ENCODE measurements around the gene GOLGA6D.
"Not testable (repeated sequence)": the region's sequence is repeated elsewhere in the genome, so short reads cannot be mapped to it uniquely, and the experiment has no call there.

GOLGA6D gene

DNA sequence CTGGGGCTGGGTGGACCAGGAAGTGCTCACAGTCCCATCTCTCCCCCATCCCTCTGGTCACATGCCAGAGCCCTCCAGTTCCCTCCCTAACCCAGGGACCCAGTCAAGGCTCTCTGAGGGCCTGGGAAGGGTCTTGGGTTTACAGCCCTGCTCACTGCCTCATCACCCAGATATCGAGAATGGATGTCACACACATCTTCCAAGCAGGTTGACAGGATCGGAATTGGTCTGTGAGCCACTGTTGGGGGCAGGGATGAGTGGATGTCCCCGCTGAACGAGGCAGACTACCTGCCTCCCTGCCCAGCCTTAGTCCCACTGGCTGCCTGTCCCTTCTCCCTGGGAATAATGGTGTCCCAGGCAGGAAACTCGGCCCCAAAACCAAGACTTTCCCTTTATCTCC, 44.5 kb upstream of the GOLGA6D start:
- DNase-seq (ENCODE audit: low read depth) = no peak
- TF ChIP-seq, protein P1, sequence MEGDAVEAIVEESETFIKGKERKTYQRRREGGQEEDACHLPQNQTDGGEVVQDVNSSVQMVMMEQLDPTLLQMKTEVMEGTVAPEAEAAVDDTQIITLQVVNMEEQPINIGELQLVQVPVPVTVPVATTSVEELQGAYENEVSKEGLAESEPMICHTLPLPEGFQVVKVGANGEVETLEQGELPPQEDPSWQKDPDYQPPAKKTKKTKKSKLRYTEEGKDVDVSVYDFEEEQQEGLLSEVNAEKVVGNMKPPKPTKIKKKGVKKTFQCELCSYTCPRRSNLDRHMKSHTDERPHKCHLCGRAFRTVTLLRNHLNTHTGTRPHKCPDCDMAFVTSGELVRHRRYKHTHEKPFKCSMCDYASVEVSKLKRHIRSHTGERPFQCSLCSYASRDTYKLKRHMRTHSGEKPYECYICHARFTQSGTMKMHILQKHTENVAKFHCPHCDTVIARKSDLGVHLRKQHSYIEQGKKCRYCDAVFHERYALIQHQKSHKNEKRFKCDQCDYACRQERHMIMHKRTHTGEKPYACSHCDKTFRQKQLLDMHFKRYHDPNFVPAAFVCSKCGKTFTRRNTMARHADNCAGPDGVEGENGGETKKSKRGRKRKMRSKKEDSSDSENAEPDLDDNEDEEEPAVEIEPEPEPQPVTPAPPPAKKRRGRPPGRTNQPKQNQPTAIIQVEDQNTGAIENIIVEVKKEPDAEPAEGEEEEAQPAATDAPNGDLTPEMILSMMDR (IDR thresholded peaks at IDR 0.05; ENCODE audit: control insufficient read depth, extremely low read depth, insufficient read depth) = no peak
- H3K4me3 ChIP-seq (ENCODE audit: low read depth, low read length) = no peak overlapping the region

DNA sequence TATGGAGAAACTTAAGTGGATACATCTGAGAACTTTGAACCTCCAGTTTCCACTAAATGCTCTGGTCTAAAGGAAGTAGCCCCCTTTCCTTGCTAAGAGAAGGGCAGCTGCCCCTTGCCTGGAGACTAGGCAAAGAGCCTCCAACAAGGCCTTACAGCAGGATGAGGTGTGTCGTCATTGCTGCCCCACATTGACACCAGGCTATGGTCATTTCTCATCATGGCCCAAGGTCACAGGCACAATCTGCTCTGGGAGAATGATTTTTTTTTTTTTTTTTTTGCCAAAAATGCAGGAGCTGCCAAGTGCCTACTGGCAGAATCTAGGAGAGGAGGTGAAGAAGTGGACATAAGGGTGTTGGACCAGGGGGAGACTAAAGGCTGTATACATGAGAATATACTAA, 36.9 kb upstream of the GOLGA6D start:
- DNase-seq (ENCODE audit: low read depth) = not testable (repeated sequence)

DNA sequence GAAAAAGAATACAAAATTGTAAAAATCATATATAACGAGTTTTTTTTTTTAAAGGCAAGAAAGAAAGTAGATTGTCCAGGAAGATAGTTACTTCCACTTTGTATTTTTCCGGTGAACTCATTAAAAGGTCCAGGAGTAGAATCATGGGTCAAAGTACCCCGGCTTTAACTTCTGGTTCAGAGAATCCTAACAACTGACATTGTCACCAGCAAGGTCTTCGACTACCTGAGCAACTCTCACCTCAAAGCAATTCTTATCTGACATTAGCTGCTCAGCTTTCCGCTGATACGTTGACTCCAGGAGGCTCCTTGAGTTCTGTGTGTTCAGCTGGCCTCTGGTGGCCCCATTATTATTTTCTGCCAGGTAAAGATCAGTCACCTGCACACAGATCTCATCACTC, 33.6 kb upstream of the GOLGA6D start:
- not testable (repeated sequence) for DNase-seq (ENCODE audit: low read depth); H3K4me3 ChIP-seq (ENCODE audit: low read depth, low read length)

More for the DNA sequence above, 36.9 kb upstream of the GOLGA6D start:
- not testable (repeated sequence) for H3K4me3 ChIP-seq (ENCODE audit: low read depth, low read length)

DNA sequence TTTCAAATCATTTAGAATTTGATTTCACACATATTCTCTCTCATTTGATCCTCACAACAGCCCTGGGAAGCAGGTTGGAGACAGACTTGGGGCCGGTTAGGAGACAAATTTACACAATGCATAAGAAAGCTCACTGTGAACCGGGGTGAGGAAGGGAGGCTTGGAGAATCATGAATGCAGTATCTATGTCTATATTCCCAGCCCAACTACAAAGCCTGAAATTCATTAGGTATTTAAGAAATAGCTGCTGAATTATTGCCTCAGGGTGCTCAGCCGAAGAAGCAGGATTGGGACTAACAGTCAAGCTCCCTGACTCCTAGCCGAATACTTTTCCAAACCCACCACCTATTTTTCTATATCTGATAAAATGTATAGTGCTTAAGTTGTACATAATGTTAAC, 32.9 kb upstream of the GOLGA6D start:
- TF ChIP-seq, protein P1 (IDR thresholded peaks at IDR 0.05; ENCODE audit: control insufficient read depth, extremely low read depth, insufficient read depth) = no peak
- no peak overlapping the region for H3K4me3 ChIP-seq (ENCODE audit: low read depth, low read length)
- no peak for DNase-seq (ENCODE audit: low read depth)

DNA sequence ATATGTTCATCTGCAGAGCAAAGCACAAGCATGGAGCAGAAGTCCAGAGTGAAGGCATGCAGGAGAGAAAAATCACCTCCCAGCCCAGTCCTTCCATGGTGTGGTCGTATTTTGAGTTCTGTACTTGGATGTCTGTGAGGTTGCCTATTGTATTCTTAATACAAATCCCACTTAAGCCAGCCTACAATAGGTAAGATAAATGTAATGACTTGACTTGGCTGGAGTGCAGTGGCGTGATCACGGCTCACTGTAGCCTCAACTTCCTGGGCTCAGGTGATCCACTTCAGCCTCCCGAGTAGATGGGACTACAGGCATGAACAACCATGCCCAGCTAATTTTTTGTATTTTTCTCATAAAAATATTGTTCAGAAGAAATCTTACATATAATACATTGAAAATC, 31.3 kb upstream of the GOLGA6D start:
- not testable (repeated sequence) for DNase-seq (ENCODE audit: low read depth); H3K4me3 ChIP-seq (ENCODE audit: low read depth, low read length)

DNA sequence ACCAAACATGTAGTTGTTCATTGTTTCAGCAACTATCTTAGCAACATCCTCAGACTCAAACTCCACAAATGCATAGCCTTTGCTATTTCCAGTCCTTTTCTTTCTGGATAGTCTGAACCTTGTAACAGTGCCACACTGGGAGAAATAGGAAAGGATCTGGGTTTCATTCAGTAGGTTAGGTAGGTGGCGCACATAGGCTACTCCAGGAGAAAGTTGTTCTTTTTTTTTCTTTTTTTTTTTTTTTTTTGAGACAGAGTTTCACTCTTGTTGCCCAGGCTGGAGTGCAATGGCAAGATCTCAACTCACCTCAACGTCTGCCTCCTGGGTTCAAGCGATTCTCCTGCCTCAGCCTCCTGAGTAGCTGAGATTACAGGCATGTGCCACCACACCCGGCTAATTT, 30.4 kb upstream of the GOLGA6D start:
- H3K4me3 ChIP-seq (ENCODE audit: low read depth, low read length); DNase-seq (ENCODE audit: low read depth): not testable (repeated sequence)
- TF ChIP-seq, protein P1 (IDR thresholded peaks at IDR 0.05; ENCODE audit: control insufficient read depth, extremely low read depth, insufficient read depth) = 0 out of 2 replicates have a peak, but pooled peaks have one; percentile 5

DNA sequence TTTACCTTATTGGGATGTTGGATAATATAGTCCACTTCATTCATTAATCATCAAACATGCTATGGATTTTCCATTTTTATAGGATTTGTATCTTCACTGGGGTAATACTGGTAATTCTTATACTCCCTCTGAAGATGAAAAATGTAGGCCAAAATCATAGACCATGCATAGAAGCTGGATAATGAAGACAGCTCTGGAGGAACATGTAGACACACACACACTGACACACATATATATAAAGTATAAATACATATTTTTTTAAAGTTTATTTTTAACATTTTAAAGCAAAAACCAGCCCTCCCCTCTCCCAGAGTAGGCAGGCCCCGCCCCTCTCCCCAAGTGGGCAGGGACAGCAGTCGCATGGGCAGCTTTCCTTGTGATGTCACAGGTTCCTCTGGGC, 24.6 kb upstream of the GOLGA6D start, which contains the start of gene GOLGA6C:
GOLGA6C (plus strand) TSS at position 301 of the 400 bp plus-strand sequence. CDS start 265 bp downstream, outside the sequence.
- DNase-seq (ENCODE audit: low read depth); H3K4me3 ChIP-seq (ENCODE audit: low read depth, low read length): not testable (repeated sequence)

DNA sequence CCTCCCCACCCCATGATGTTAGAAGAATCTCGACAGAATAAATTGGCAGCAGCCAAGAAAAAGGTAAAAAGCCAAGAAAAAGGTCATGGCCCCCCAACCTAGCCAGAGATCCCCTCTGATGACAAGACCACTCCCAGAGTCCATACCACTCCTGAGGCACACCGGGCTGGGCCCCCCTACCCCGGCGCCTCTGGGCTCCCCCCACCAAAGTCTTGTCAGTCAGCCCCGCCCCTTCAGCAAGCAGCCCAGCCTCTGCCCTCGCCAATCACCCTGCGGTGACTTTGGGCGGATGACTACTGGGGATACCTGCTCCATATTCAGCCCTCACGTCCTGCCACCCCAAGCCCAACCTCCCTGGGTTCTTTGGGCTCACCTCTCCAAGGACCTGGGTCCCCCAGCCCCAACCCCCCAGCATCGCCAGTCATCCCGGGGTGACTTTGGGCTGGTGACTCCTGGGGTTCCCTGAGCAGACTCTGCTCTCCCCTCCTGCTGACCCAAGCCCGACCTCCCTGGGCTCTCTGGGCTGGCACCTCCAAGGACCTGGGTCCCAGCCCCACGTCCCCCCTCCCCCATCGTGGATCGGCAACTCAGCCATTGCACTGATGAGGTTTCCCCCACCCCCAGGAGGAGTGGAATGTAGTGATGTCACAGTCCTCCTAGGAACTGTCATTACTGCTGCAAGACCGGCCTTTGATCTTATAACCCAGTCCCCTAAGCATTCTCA, 23.9 kb upstream of the GOLGA6D start:
- H3K4me3 ChIP-seq (ENCODE audit: low read depth, low read length); DNase-seq (ENCODE audit: low read depth): not testable (repeated sequence)

DNA sequence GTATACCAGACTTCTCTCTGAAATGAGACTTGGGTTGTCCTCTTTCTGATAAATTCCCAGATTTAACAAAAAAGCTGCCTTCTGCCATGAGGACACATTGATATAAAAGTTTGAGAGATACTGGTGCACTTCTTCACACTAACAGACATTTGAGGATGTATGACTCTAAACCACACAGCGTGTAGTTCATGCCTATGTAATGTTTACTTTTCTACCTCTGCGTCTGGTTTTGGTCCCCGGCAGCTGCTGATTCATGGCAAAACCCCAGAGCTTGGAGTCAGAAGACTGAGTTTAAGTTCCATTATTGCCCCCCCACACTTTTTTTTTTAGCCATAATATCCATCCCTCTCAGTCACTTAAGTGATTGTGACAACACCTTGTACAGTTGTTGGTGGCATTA, 22.8 kb upstream of the GOLGA6D start:
- not testable (repeated sequence) for DNase-seq (ENCODE audit: low read depth); H3K4me3 ChIP-seq (ENCODE audit: low read depth, low read length)

DNA sequence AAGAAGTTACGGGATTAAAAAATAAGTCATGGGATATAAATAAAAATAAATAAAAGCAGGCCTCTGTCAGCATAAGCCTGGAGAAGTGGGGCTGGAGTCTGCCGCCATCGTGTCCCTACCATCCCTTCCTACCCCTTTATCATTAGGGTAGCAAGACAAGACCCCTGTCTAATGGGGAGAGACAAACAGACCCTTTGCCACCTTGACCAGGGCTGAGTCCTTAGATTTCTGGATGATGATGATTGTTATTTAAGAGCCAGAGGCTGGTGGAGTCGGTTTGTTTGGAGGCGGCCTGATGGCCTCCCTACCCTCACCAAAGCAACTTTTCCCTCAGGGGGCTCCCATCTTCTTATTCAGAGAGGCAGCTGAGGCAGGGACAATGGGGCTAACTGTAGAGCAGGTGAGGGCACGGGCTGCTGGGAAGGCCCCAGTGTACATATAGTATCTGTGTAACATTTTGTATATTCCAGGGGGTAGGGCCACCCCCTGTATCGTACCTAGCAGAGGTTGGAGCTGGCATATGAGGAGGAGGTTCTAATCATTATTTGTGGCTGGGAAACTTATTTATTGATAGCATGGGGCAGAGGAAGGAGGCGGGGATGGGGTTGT, 8.8 kb upstream of the GOLGA6D start:
- H3K4me3 ChIP-seq (ENCODE audit: low read depth, low read length) = not testable (repeated sequence)

More for the DNA sequence above, 8.8 kb upstream of the GOLGA6D start:
- DNase-seq (ENCODE audit: low read depth) = not testable (repeated sequence)

Data from LNCaP clone FGC (cell line).